ENCODE data around the gene MYL1.

MYL1 gene

DNA sequence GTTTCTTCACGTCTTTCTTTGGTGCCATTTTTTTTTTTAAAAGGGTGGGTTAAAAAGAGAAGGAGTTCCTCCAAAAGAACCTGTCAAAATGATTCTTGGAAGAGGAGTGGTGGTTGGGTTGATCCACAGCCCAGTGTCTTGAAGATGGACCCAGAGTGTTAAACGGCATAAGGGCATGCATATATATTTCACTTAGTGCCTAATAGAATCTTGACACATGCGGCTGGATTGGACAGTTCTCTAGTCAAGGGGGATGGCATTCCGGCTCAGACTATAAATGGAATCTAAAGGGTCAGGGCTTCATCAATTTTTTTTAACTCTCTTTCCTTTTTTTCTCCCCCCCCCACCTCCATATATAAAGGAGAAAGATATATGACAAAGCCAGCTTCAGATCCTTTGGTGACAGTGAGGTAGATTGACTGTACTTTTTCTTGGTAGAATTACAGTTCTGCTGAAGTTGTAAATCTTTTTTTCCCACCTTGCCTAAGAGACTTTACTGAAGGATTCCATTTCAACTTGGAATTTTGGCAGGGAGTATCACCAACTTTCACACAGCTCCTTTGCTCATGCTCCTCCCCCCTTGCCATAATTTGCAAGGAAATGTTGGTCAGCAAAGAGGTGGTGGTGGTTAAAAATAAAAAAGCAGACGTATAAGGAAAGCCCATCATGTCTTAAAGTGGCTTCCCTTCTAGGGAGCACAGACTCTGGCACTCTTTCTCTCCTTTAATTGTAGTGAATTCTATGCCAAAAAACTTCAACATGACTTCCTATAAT is at the start of gene MYL1:
Gene MYL1, minus strand, starts transcription at position 160 of the 774 bp plus-strand sequence. Its CDS starts 132 bp downstream, at position 28.
- DNase-seq, result no peak

DNA sequence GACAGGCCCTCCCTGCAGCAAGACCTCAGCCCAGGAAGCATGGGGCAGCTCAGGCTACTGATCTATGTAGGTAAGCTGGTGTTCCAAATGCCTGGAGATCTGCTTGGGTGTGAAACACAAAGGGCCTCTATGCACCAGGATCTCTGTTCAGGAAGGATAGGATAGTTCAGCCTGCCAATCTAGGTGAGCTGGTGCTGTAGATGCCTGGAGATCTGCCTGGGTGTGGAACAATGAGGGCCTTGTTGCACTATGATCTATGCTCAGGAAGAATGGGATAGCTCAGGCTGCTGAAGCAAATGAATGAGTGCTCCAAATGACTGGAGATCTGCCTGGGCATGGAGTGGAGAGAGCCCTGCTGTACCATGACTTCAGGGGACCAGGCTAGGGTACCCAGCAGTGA is 48.9 kb upstream of the MYL1 start:
- no peak for DNase-seq

- DNase-seq, result no peak
Measured at GRCh38 chr2:210363261-210363660, 48.3 kb upstream of the MYL1 start.

- DNase-seq, result no peak
Measured at GRCh38 chr2:210360412-210360811, 45.4 kb upstream of the MYL1 start.

- no peak for DNase-seq
Measured at GRCh38 chr2:210356944-210357343, 42.0 kb upstream of the MYL1 start.

GRCh38 chr2:210337159-210337558 is 22.2 kb upstream of the MYL1 start:
- no peak for DNase-seq

DNA sequence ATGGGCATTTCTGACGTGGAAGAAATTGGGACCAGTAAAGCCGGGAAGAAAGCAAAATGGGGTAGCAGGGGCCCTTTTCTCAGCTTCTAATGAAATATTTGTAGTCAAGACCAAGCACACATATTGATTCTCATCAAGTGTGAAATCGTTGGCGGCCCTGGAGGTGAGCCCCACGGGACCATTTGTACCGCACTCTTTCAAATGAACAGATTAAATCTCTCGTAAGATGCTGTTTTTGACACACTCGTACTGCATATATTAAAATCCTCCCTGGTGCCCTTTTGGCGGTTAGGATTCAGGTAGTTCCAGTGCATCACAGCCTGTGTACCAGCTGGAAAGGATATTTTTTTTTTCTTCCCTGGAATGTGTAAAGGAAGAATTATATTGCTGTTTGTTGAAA is 9.9 kb upstream of the MYL1 start:
- no peak for DNase-seq

GRCh38 chr2:210324458-210324857 is 9.5 kb upstream of the MYL1 start:
- no peak for DNase-seq

- DNase-seq, result no peak
Measured at GRCh38 chr2:210323003-210323402, 8.0 kb upstream of the MYL1 start.

GRCh38 chr2:210318891-210319290 is 3.9 kb upstream of the MYL1 start:
- no peak for DNase-seq

DNA sequence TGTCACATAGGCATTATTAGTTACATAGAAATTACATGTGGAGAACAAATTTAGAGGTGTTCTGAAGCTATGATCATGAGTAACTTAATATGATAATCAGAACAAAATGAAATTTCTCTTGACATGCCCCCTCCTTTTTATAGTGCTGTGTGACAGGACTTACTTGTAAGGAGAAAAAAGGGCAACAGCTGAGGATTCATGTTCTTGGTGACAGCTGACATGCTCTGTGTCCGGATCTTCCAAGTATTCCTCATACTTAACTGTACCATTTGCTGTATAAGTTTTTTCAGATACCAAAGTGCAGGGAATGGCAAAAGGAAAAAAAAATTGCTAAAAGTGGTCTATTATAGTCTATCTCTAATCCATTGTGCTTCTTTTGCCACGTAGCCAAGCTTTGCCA is 3.5 kb upstream of the MYL1 start:
- no peak for DNase-seq

DNA sequence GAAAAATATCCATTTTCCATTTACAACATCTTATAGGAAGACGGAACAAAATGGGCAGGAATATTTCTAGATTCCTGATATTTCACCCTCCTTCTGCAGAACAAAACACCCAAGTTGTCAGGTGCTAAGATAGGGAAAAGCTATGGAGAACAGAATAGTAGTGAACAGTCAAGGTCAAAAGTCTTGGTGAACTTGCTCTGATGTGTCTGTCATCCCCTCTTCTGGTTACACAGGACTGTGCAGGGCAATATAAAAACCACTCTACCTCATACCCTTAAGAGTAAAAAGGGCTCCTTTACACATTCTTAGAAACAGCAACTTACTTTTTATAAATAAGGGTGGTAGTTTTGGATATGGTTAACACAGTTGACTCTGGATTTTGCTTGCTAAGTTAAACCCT is 4.4 kb downstream of the MYL1 start:
- no peak for DNase-seq

GRCh38 chr2:210309548-210310233 is 5.3 kb downstream of the MYL1 start:
- no peak for DNase-seq

DNA sequence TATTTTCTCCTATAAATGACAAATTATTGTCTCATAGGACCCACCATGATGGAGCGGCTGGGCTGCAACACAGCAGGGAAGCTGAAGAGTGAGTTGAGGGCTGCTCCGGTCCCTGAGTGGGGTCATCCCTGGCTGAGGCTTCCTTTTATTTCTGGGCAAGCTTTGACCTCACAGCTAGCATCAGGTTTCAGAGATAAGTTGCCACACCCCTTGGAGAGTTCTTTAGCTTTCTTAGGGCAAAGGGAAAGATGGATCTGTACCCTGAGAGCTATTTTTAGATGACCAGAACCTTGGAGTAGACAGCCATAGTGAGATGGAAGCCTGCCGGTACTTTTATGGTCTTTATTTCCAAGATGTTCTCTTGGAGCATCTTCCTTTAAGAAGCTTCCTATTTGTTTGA is 11.5 kb downstream of the MYL1 start:
- DNase-seq, result no peak

- no peak for DNase-seq
Measured at GRCh38 chr2:210302326-210302725, 12.6 kb downstream of the MYL1 start.

GRCh38 chr2:210299866-210300373 is 15.1 kb downstream of the MYL1 start:
- no peak for DNase-seq

- DNase-seq, result peak; percentile 26
Measured at GRCh38 chr2:210288408-210288807, 26.6 kb downstream of the MYL1 start.

GRCh38 chr2:210287301-210287700 is 27.7 kb downstream of the MYL1 start:
- peak; percentile 16 for DNase-seq

DNA sequence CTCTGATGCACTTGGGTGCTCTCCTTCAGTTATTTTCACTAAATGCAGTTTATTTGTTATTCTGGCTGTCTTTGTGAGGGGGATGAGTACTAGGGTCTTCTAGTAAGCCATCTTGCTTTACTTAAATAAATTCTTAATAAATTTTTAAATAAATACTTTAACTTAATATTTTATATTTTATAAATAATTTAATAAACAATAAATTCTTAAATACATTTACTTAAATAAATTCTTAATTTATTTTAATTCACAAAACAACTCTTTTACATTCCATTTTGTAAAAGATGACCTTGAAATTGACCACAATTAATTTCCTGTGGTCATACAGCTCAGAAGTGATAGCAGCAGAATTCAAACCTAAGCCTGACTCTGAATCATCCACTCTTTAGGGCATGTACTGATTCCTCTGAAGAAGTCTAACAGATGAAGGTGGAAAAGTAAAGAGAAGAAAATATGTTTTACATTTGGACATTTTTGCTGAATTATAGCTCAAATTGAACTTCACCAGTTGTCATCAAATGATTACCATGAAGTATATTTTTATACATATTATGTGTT is 28.8 kb downstream of the MYL1 start:
- DNase-seq, result no peak

DNA sequence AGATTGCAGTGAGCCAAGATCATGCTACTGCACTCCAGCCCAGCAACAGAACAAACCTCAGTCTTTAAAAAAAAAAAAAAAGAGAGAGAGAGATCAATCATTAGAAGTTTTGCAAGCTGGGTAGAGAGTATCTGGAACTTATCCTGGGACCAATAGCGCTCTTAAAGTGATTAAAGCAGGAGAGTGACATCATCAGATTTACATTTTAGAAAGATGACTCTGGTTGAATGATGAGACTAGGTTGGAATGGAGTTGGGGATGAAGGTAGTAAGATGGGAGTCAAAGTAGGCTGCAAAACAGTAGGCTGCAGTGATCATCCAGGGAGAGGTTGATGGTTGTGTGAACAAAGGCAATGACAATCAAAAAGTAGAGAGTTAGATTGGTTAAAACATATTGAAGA is 37.8 kb downstream of the MYL1 start:
- no peak for DNase-seq

- no peak for DNase-seq
Measured at GRCh38 chr2:210271300-210271699, 43.7 kb downstream of the MYL1 start.

GRCh38 chr2:210269148-210269547 is 45.8 kb downstream of the MYL1 start:
- DNase-seq, result no peak

- no peak for DNase-seq
Measured at GRCh38 chr2:210268281-210268680, 46.7 kb downstream of the MYL1 start.

- no peak for DNase-seq
Measured at GRCh38 chr2:210267698-210268097, 47.3 kb downstream of the MYL1 start.

Measured in eye (tissue), 1 donor.